Inflammatory macrophage (primary cell): ENCODE results near the gene C6orf47.

Experiments used
- DNase-seq, 2 donors: peaks; one replicate each; pipeline ENCODE4 v3.0.0-alpha.2; 2020 to 2022

Gene C6orf47

GRCh38 chr6:31609519-31610406, 50.8 kb downstream of the C6orf47 start:
- DNase-seq, result no peak
